ENCODE results near the gene C10orf71.

DNA sequence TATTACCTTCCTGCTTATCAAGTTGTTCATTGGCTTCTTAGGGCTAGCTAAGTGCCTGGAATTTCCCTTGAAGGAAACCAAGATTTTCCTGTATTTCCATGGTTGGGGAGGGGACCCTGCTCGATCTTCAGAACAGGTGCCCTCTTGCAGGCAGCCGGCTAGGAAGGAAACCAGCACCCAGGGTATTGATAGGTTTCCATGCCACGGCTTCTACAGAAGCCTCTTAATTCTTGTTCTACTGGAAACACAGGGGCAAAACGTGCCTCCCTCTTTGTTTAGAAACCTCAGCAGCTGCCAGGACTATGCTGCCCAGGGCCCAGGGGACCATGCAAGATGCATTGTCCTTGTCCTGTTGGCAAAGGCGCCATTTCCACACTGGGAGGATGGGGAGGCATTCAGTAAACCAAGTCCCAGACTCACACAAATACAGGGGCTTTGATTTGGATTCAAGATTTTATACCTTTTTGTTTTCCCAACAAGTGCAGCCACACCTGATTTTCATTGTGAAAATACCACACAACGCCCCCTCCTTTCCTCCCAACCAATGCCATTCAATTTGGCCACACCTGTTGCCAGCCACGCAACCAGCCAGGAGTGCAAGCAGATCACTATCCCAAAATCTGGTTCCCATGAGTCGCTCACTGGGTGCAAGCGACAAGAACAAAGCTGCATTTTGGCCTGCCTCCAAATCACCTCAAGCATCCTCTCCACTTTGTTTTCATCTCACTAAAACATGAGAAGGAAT, 29.6 kb downstream of the C10orf71 start:
- TF ChIP-seq CTCF (IDR thresholded peaks at IDR 0.05): no peak
- TF ChIP-seq POLR2A (IDR thresholded peaks at IDR 0.05): no peak

All from body of pancreas (tissue), 4 donors.